Ramos (cell line): Measurements from ENCODE around the gene ZNF749.
"Not testable (repeated sequence)": the region's sequence is repeated elsewhere in the genome, so short reads cannot be mapped to it uniquely, and the experiment has no call there.

Source experiments
- in situ Hi-C: fragments of 300-500 bp; cut with MboI; formaldehyde crosslinking; loops from one replicate; pipeline ENCODE4 v1.14.3; 2022; ENCODE audit warnings: low sequenced_read_pairs; ENCODE audit not compliant: unreplicated experiment

ZNF749 gene

GRCh38 chr19:57465680-57466381 is 30.7 kb downstream of the ZNF749 start:
- in situ Hi-C loops: no loop called here

GRCh38 chr19:57466489-57466888 is 31.4 kb downstream of the ZNF749 start:
- in situ Hi-C loops: no loop called here

- in situ Hi-C loops: no loop called here
Measured at GRCh38 chr19:57473646-57474045, 38.5 kb downstream of the ZNF749 start.

GRCh38 chr19:57477191-57478008 is 42.3 kb downstream of the ZNF749 start, which contains the start of gene ZNF772:
TSS of gene ZNF772 (minus strand) at chr19:57477566. CDS start at chr19:57477309, 257 bp downstream.
- in situ Hi-C loops: no loop called here

- in situ Hi-C loops: not testable (repeated sequence)
Measured at GRCh38 chr19:57487477-57488298, 52.6 kb downstream of the ZNF749 start, which contains the start of gene ZNF419. TSS of gene ZNF419 (plus strand) at chr19:57487750. CDS start at chr19:57487951, 201 bp downstream.

- in situ Hi-C loops: not testable (repeated sequence)
Measured at GRCh38 chr19:57488299-57488644, 53.1 kb downstream of the ZNF749 start.
